GM12801 (cell line): ENCODE results near the gene ZBTB47.

Source experiments
- TF ChIP-seq, protein P1 (sequence below): IDR thresholded peaks from one replicate; pipeline ENCODE4 v1.5.1; 2011; ENCODE audit warnings: control low read depth; ENCODE audit not compliant: insufficient read length; ENCODE audit errors: extremely low read depth

ZBTB47 gene

DNA sequence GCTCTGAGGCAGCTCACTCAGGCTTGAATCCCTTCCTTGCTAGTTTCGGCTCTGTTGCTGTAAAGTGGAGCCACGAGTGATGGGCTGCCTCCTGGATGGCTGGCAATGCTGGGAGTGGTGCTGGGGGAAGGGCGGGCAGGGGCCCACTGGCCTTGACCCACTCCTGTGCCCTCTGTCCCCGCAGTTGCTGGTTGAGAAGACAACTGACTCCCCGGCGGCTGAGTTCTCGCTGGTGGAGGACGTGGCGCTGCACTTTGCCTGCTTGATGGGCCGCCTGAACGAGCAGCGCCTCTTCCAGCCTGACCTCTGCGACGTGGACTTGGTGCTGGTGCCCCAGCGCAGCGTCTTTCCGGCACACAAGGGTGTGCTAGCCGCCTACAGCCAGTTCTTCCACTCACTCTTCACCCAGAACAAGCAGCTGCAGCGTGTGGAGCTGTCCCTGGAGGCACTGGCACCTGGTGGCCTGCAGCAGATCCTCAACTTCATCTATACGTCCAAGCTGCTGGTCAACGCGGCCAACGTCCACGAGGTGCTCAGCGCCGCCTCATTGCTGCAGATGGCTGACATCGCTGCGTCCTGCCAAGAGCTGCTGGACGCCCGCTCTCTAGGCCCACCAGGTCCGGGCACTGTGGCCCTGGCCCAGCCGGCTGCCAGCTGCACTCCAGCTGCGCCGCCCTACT is 4.7 kb downstream of the ZBTB47 start:
- TF ChIP-seq, protein P1, sequence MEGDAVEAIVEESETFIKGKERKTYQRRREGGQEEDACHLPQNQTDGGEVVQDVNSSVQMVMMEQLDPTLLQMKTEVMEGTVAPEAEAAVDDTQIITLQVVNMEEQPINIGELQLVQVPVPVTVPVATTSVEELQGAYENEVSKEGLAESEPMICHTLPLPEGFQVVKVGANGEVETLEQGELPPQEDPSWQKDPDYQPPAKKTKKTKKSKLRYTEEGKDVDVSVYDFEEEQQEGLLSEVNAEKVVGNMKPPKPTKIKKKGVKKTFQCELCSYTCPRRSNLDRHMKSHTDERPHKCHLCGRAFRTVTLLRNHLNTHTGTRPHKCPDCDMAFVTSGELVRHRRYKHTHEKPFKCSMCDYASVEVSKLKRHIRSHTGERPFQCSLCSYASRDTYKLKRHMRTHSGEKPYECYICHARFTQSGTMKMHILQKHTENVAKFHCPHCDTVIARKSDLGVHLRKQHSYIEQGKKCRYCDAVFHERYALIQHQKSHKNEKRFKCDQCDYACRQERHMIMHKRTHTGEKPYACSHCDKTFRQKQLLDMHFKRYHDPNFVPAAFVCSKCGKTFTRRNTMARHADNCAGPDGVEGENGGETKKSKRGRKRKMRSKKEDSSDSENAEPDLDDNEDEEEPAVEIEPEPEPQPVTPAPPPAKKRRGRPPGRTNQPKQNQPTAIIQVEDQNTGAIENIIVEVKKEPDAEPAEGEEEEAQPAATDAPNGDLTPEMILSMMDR, result no peak

DNA sequence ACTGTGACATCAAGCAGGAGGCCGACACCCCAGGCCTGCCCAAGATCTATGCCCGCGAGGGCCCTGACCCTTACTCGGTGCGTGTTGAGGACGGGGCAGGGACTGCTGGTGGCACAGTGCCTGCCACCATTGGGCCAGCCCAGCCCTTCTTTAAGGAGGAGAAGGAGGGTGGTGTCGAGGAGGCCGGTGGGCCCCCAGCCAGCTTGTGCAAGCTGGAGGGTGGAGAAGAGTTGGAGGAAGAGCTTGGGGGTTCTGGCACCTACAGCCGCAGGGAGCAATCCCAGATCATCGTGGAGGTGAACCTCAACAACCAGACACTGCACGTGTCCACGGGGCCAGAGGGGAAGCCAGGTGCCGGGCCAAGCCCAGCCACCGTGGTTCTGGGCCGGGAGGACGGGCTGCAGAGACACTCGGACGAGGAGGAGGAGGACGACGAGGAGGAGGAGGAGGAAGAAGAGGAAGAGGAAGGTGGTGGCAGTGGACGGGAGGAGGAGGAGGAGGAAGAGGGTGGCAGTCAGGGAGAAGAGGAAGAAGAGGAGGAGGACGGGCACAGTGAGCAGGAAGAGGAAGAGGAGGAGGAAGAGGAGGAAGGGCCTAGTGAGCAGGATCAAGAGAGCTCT is 5.4 kb downstream of the ZBTB47 start:
- TF ChIP-seq, protein P1, result no peak

DNA sequence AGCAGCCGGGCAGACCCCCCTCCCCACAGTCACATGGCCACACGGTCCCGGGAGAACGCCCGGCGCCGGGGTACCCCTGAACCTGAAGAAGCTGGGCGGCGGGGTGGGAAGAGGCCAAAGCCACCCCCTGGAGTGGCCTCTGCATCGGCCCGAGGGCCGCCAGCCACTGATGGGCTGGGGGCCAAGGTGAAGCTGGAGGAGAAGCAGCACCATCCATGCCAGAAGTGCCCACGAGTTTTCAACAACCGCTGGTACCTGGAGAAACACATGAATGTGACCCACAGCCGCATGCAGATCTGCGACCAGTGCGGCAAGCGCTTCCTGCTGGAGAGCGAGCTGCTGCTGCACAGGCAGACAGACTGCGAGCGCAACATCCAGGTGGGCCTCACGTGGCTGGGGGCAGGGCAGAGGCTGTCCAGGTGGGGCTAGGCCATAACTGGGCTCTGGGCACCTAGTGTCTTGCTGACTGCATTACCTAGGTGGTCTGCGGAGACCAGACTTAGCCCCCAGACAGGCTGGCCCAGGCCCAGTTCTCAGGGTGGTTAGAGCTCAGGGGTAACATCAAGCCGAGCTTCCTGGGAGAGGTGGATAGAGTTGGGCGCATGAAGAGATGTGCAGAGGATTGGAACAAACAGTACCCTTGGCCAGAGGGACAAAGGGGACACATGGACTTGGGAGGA is 6.1 kb downstream of the ZBTB47 start:
- TF ChIP-seq, protein P1, result no peak

DNA sequence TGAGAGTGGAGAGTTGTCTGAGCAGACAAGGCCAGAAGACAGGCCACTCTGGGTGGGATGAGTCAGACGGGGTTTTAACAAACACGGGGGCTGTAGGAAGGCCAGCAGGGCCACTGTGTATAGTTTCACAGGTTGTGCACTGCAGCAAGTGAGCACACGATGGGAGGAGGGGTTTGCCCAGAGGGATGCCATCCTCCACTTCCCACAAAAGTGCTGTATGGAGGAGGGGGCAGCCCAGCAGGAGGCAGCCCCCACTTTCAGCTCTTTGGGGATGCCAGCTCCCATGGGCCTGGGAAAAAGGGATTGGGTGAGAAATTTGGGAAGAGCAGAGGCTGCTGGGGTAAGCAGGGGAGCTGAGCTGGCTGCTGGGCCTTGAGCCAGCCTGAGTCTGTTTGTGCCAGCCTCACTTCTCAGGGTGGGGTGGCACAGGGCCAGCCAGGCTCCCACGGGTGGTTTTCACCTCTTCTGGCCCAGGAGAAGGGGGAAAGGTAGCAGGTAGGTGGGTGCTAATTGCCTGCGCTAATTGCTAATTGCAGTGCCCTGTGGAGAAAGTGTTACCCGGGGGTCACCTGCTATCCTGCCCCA is 6.7 kb downstream of the ZBTB47 start:
- TF ChIP-seq, protein P1, result no peak

DNA sequence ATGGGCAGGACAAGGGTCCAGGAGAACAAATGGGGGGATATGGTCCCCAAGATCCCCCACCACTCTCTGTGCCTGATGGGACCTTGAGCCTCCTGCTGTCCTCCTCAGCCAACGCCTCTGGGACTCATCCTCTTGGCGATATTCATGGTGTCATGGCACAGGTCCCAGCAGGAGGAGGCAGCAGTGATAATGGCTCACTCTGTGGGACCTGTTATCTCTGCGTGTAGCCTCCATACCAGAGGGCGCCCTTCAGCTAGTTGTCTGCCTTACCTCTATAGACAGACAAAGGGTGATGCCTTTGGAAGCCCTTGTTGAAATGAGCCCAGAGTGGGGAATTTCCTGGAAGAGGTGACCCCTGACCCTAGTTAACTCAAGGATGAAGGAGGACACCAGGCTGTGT is 7.4 kb downstream of the ZBTB47 start:
- TF ChIP-seq, protein P1, result no peak

DNA sequence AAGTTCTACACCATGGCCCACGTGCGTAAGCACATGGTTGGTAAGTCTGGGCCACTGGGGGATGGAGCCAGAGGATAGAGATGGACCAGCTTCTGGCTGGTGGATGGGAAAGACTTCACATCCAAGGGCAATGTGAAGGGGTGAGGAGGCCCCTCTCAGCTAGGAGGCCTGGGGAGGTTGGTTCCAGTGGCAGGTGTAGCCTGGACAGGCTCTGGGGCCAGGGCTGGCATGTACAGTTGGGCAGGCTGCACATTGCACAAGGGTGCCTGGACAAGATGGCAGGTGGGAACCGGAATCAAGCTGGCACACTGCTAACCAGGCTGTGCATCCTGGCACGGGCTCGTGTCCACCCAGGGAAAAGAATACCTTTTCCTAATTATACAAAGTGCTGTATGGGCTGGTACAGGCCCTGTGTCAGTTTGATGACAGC is 8.1 kb downstream of the ZBTB47 start:
- TF ChIP-seq, protein P1, result no peak
